A549 (cell line): ENCODE results near the gene VPS13D.

ENCODE experiments used
- CEBPB ChIP-seq, 2 experiments: fragments of >200 bp in 1 of 2; sonication (Bioruptor Twin) in 1 of 2; formaldehyde crosslinking in 1 of 2; IDR thresholded peaks; 2 replicates each; pipeline ENCODE4 v1.6.1; 2012 to 2016
- CTCF ChIP-seq: fragments of >200 bp; sonication (Bioruptor Twin); formaldehyde crosslinking; IDR thresholded peaks from 3 replicates; pipeline ENCODE4 v1.5.1; 2016
- E2F6 ChIP-seq: IDR thresholded peaks from 2 replicates; pipeline ENCODE4 v1.6.1; 2012; ENCODE audit warnings: low read depth, borderline replicate concordance
- EP300 ChIP-seq, 2 experiments: fragments of >200 bp; sonication (Bioruptor Twin); formaldehyde crosslinking; IDR thresholded peaks; 2 replicates in 1 of 2; 3 replicates in 1 of 2; pipeline ENCODE4 v1.6.1; 2016 to 2017
- KDM1A ChIP-seq: fragments of 200-600 bp; sonication (generic); IDR thresholded peaks from 2 replicates; pipeline ENCODE4 v1.6.1; 2016; ENCODE audit warnings: low read depth, mild to moderate bottlenecking
- MAFK ChIP-seq: fragments of 450-650 bp; IDR thresholded peaks from 2 replicates; pipeline ENCODE4 v1.6.1; 2014; ENCODE audit not compliant: partially characterized antibody
- MAX ChIP-seq: IDR thresholded peaks from 2 replicates; pipeline ENCODE4 v1.6.1; 2012
- MAZ ChIP-seq: fragments of 150-350 bp; IDR thresholded peaks from 2 replicates; pipeline ENCODE4 v1.6.1; 2014; ENCODE audit warnings: antibody characterized with exemption, low read depth, low read length, borderline replicate concordance
- POLR2A ChIP-seq: IDR thresholded peaks from 2 replicates; pipeline ENCODE4 v1.6.1; 2012; ENCODE audit warnings: mild to moderate bottlenecking, low read length
- RAD21 ChIP-seq, 2 experiments: fragments of >200 bp in 1 of 2; sonication (Bioruptor Twin) in 1 of 2; formaldehyde crosslinking in 1 of 2; IDR thresholded peaks in 1 of 2; conservative IDR thresholded peaks in 1 of 2; 2 replicates in 1 of 2; 3 replicates in 1 of 2; pipeline ENCODE4 v1.6.1; 2012 to 2018; ENCODE audit warnings: inconsistent platforms in 1 of 2
- RCOR1 ChIP-seq: fragments of 150-350 bp; IDR thresholded peaks from 2 replicates; pipeline ENCODE4 v1.6.1; 2014; ENCODE audit warnings: antibody characterized with exemption, low read length, low read depth
- TF ChIP-seq, protein P1 (sequence below): fragments of 450-650 bp; IDR thresholded peaks from 2 replicates; pipeline ENCODE4 v1.6.1; 2014; ENCODE audit warnings: antibody characterized with exemption

DNA sequence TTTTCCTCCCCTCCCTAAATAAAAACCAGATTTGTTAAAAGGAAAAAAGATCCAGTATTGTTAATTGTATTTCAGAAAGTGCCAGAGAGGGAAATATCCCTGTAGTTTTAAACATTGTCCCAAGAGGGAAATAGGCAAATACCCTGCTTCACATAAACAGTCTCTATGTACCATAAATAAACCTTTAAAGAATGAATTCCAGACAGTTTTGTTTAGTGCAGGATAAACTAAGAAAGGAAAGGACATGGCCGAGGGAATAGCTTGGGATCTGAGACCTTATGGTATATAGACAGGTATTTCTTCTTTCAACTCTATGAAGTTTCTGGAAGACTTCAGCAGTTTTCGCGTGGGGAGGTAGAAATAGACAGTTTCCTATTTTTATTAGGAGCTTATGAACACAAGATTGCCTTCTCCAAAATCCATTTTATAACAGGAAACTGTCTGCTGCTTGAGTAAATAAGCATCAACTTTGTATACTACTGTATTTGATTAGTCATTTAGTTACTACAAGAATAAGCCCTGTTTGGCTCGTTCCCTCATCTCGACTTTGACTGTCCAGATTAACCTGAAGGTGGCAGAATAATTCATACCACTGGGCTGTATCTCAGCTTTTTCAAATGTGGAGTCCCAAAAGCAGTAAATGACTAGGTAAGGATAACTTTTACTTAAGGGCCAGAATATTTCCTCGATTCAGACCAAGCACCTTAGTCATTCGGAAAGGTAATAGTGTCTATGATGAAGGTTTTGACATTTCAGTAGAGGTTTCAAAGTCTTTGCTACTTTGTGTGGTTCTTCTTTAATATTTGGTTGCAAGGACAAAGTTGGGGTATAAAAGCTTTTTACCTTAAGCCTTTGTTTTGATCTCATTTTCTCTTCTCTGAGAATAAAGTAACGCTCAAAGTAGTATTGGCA, 177.5 kb downstream of the VPS13D start:
- TF ChIP-seq, protein P1, sequence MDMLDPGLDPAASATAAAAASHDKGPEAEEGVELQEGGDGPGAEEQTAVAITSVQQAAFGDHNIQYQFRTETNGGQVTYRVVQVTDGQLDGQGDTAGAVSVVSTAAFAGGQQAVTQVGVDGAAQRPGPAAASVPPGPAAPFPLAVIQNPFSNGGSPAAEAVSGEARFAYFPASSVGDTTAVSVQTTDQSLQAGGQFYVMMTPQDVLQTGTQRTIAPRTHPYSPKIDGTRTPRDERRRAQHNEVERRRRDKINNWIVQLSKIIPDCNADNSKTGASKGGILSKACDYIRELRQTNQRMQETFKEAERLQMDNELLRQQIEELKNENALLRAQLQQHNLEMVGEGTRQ: no peak
- no peak for TF ChIP-seq EP300 (IDR thresholded peaks at IDR 0.05)
- TF ChIP-seq CEBPB (IDR thresholded peaks at IDR 0.05): no peak
- peak; percentile 50 for TF ChIP-seq CTCF
- TF ChIP-seq POLR2A: no peak
- TF ChIP-seq KDM1A: no peak
- TF ChIP-seq MAX: no peak
- TF ChIP-seq RAD21 (conservative IDR thresholded peaks at IDR 0.05 in 1 of 2, IDR thresholded peaks at IDR 0.05 in 1 of 2): peak; percentile 50 to 63
- no peak for TF ChIP-seq RCOR1
- TF ChIP-seq MAFK: no peak
- no peak for TF ChIP-seq MAZ
- TF ChIP-seq E2F6: no peak
